GM18507 (cell line): ENCODE data around the gene NEK7.

Source experiments
- DNase-seq: peaks from one replicate; pipeline ENCODE4 v3.0.0; 2011; ENCODE audit warnings: low read depth; ENCODE audit not compliant: insufficient read length; ENCODE audit errors: extremely low spot score
- FAIRE-seq: peaks from 2 replicates; lab custom pipeline; 2011; peaks lifted over from hg19 to GRCh38; lab: Jason Lieb, UNC

NEK7 gene

GRCh38 chr1:198244772-198245171 lies 88.0 kb downstream of the NEK7 start:
- no peak for FAIRE-seq

GRCh38 chr1:198245379-198245778 lies 88.6 kb downstream of the NEK7 start:
- FAIRE-seq (no peak), DNase-seq (no peak)

More at GRCh38 chr1:198244772-198245171, 88.0 kb downstream of the NEK7 start:
- no peak for DNase-seq

GRCh38 chr1:198246337-198246736 lies 89.5 kb downstream of the NEK7 start:
- DNase-seq (no peak), FAIRE-seq (no peak)

GRCh38 chr1:198253259-198253658 lies 96.5 kb downstream of the NEK7 start:
- FAIRE-seq = no peak
- DNase-seq = no peak

GRCh38 chr1:198253668-198254067 lies 96.9 kb downstream of the NEK7 start:
- DNase-seq = peak; percentile 9

GRCh38 chr1:198254521-198254920 lies 97.7 kb downstream of the NEK7 start:
- DNase-seq (no peak), FAIRE-seq (no peak)

More at GRCh38 chr1:198253668-198254067, 96.9 kb downstream of the NEK7 start:
- peak; percentile 81 for FAIRE-seq

- FAIRE-seq = no peak
- no peak for DNase-seq
These were observed 98.2 kb downstream of the NEK7 start for GRCh38 chr1:198254948-198255347.

- DNase-seq (no peak), FAIRE-seq (no peak)
These were observed 99.0 kb downstream of the NEK7 start for GRCh38 chr1:198255784-198256183.

GRCh38 chr1:198258491-198258890 lies 101.7 kb downstream of the NEK7 start:
- FAIRE-seq (no peak), DNase-seq (no peak)

GRCh38 chr1:198259333-198260074 lies 102.7 kb downstream of the NEK7 start:
- DNase-seq (no peak), FAIRE-seq (no peak)

GRCh38 chr1:198261886-198262285 lies 105.1 kb downstream of the NEK7 start:
- DNase-seq (no peak), FAIRE-seq (no peak)

GRCh38 chr1:198263186-198263585 lies 106.4 kb downstream of the NEK7 start:
- FAIRE-seq = no peak
- no peak for DNase-seq

- FAIRE-seq (no peak), DNase-seq (no peak)
These were observed 107.5 kb downstream of the NEK7 start for GRCh38 chr1:198264282-198264681.

- FAIRE-seq (no peak), DNase-seq (no peak)
These were observed 108.4 kb downstream of the NEK7 start for GRCh38 chr1:198265073-198265661.

GRCh38 chr1:198267056-198267455 lies 110.3 kb downstream of the NEK7 start:
- DNase-seq (no peak), FAIRE-seq (no peak)

- FAIRE-seq (no peak), DNase-seq (no peak)
These were observed 111.1 kb downstream of the NEK7 start for GRCh38 chr1:198267921-198268320.

GRCh38 chr1:198268784-198269645 lies 112.2 kb downstream of the NEK7 start:
- DNase-seq = no peak
- FAIRE-seq = no peak

- FAIRE-seq (no peak), DNase-seq (no peak)
These were observed 112.8 kb downstream of the NEK7 start for GRCh38 chr1:198269646-198269940.

GRCh38 chr1:198270273-198270828 lies 113.6 kb downstream of the NEK7 start:
- FAIRE-seq = no peak
- no peak for DNase-seq

GRCh38 chr1:198271467-198271866 lies 114.7 kb downstream of the NEK7 start:
- no peak for DNase-seq
- FAIRE-seq = no peak
